OCI-LY1 (cell line): Measurements from ENCODE around the gene CLEC4E.
A peak's percentile ranks its signal among the peaks of the same experiment; 100 is the strongest.

Experiments used
- H2AFZ ChIP-seq: fragments of 200-600 bp; sonication (generic), shearing (Covaris generic); 2 replicates; pipeline ENCODE4 v1.6.0; 2014; ENCODE audit warnings: antibody characterized with exemption, mild to moderate bottlenecking, low read length
- H3F3A ChIP-seq: fragments of 200-600 bp; sonication (generic), shearing (Covaris generic); 2 replicates; pipeline ENCODE4 v1.6.0; 2014; ENCODE audit warnings: mild to moderate bottlenecking, antibody characterized with exemption, low read length, moderate library complexity; ENCODE audit not compliant: insufficient read depth
- H3K27ac ChIP-seq: fragments of 200-600 bp; sonication (generic); 2 replicates; pipeline ENCODE4 v1.5.1; 2014; ENCODE audit warnings: low read length, mixed run types, mild to moderate bottlenecking, low read depth; ENCODE audit not compliant: poor library complexity, severe bottlenecking
- H3K27me3 ChIP-seq: fragments of 200-600 bp; sonication (generic); 2 replicates; pipeline ENCODE4 v1.6.0; 2014; ENCODE audit warnings: antibody characterized with exemption, mild to moderate bottlenecking, low read length, moderate library complexity; ENCODE audit not compliant: insufficient read depth
- H3K36me3 ChIP-seq: fragments of 200-600 bp; sonication (generic); 2 replicates; pipeline ENCODE4 v1.6.1; 2014; ENCODE audit warnings: mild to moderate bottlenecking, antibody characterized with exemption, low read length, moderate library complexity, mixed read lengths; ENCODE audit not compliant: insufficient read depth
- H3K4me1 ChIP-seq: fragments of 200-600 bp; sonication (generic); 2 replicates; pipeline ENCODE4 v1.5.1; 2014; ENCODE audit warnings: mild to moderate bottlenecking, low read length, moderate library complexity; ENCODE audit not compliant: insufficient read depth, severe bottlenecking
- H3K4me2 ChIP-seq: fragments of 200-600 bp; sonication (generic), shearing (Covaris generic); 2 replicates; pipeline ENCODE4 v1.6.1; 2014; ENCODE audit warnings: low read length
- H3K4me3 ChIP-seq: fragments of 200-600 bp; sonication (generic); 2 replicates; pipeline ENCODE4 v1.5.1; 2014; ENCODE audit warnings: low read length, low read depth, mild to moderate bottlenecking, mixed read lengths; ENCODE audit not compliant: poor library complexity, severe bottlenecking
- H3K79me2 ChIP-seq: fragments of 200-600 bp; shearing (Covaris generic); 2 replicates; pipeline ENCODE4 v1.6.1; 2016; ENCODE audit warnings: mixed run types, low read length, mixed read lengths; ENCODE audit not compliant: insufficient read depth
- H3K9ac ChIP-seq: fragments of 200-600 bp; sonication (generic), shearing (Covaris generic); 2 replicates; pipeline ENCODE4 v1.6.1; 2014; ENCODE audit warnings: mild to moderate bottlenecking, low read length, mixed read lengths
- H3K9me2 ChIP-seq: fragments of 200-600 bp; sonication (generic), shearing (Covaris generic); 2 replicates; pipeline ENCODE4 v1.6.1; 2014; ENCODE audit warnings: low read depth, mild to moderate bottlenecking, low read length, mixed read lengths
- H3K9me3 ChIP-seq: fragments of 200-600 bp; shearing (Covaris generic); 2 replicates; pipeline ENCODE4 v1.6.1; 2014; ENCODE audit warnings: low read length, mixed read lengths
- H4K20me1 ChIP-seq: fragments of 200-600 bp; sonication (generic), shearing (Covaris generic); 2 replicates; pipeline ENCODE4 v1.6.0; 2016; ENCODE audit warnings: mild to moderate bottlenecking, low read length; ENCODE audit not compliant: insufficient read depth
- EZH2 ChIP-seq: fragments of 200-600 bp; sonication (generic), shearing (Covaris generic); IDR thresholded peaks from 2 replicates; pipeline ENCODE4 v1.8.0; 2017; ENCODE audit warnings: borderline replicate concordance, mixed run types, mild to moderate bottlenecking, antibody characterized with exemption, low read length, moderate library complexity, mixed read lengths
- TF ChIP-seq, protein P1 (sequence below): fragments of 200-600 bp; sonication (generic), shearing (Covaris generic); IDR thresholded peaks from 2 replicates; pipeline ENCODE4 v1.5.1; 2017; ENCODE audit warnings: mild to moderate bottlenecking, antibody characterized with exemption, low read length, moderate library complexity, mixed read lengths

CLEC4E gene

DNA sequence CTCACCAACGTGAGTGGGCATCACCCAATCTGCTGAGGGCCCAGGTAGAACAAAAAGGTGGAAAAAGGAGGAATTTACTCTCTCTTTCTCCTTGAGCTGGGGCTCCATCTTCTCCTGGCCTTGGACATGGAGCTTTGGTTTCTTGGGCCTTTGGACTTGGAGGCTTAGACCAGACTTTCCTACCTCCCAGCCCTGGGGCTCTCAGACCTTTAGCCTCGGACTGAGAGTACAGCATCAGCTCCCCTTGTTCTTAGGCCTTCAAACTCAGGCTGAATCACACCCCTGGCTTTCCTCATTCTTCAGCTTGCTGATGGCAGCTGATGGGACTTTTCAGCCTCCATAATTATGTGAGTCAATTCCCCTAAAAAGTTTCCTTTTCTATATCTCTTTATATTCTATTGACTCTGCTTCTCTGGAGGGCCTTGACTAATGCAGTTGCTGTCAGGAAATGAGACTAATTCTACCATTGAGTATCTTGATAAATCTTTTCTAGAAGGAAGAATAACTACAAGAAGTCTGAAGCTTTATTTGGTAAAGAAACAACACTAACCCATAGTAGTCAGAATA lies 15.9 kb upstream of the CLEC4E start:
- Histone ChIP-seq H3F3A (no peaks in the 10 kb centered on the region), H3K9me3 (no peaks in the 10 kb centered on the region), H3K27me3 (no peaks in the 10 kb centered on the region), H2AFZ (no peak overlapping the region), H3K27ac (no peak overlapping the region), H3K36me3 (no peaks in the 10 kb centered on the region; the same call in 1 of the 2 replicates), H3K4me3 (no peak overlapping the region), H3K9me2 (no peaks in the 10 kb centered on the region), H3K4me2 (no peak overlapping the region), H4K20me1 (no peaks in the 10 kb centered on the region), H3K79me2 (no peaks in the 10 kb centered on the region), H3K4me1 (no peaks in the 10 kb centered on the region), H3K9ac (no peak overlapping the region)
- TF ChIP-seq, protein P1, sequence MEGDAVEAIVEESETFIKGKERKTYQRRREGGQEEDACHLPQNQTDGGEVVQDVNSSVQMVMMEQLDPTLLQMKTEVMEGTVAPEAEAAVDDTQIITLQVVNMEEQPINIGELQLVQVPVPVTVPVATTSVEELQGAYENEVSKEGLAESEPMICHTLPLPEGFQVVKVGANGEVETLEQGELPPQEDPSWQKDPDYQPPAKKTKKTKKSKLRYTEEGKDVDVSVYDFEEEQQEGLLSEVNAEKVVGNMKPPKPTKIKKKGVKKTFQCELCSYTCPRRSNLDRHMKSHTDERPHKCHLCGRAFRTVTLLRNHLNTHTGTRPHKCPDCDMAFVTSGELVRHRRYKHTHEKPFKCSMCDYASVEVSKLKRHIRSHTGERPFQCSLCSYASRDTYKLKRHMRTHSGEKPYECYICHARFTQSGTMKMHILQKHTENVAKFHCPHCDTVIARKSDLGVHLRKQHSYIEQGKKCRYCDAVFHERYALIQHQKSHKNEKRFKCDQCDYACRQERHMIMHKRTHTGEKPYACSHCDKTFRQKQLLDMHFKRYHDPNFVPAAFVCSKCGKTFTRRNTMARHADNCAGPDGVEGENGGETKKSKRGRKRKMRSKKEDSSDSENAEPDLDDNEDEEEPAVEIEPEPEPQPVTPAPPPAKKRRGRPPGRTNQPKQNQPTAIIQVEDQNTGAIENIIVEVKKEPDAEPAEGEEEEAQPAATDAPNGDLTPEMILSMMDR = no peak
- no peak for TF ChIP-seq EZH2

DNA sequence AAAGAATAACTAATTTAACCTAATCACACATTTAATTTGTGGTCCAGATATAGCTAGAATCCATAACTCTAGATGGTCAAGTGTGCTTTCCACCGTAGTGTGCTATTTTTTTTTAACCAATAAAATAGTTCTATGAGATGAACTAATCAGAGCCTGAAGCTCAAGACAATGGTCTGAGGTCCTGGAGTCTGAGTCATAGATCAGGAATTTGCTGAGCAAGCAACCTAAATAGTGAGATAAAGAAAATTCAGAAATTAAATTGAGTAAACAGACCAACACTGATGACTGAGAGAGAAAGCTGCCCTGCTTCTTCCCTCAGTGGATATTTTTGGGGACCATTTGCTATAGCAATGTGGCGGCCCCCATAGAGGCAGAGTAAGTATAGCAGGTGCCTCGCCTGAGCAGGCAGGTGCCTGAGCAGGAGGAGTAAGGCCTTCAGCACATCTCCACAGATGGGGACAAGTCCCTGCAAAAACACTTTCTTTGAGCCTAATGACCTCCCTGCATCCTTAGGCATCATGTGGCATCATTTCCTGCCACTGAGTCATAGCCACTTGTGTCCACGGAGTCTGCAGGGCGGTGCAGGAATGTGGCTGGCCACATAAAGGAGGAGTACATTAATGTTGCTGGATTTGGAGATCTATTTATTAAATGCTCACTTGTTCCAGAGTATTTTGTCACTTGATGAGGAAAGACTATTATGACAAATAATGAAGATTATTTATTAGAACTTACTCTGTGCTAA lies 13.9 kb upstream of the CLEC4E start:
- H3K9me2 ChIP-seq = no peaks in the 10 kb centered on the region
- H3K4me3 ChIP-seq = no peak overlapping the region
- H3K36me3 ChIP-seq = no peaks in the 10 kb centered on the region
- no peak overlapping the region for H3K9ac ChIP-seq
- H3K27me3 ChIP-seq = no peaks in the 10 kb centered on the region
- TF ChIP-seq EZH2 = no peak
- TF ChIP-seq, protein P1 = no peak
- no peak overlapping the region for H3K4me2 ChIP-seq
- H3F3A ChIP-seq = no peaks in the 10 kb centered on the region
- H3K79me2 ChIP-seq = no peaks in the 10 kb centered on the region
- H3K4me1 ChIP-seq = no peaks in the 10 kb centered on the region
- no peak overlapping the region for H3K27ac ChIP-seq
- no peak overlapping the region for H2AFZ ChIP-seq
- H3K9me3 ChIP-seq = no peaks in the 10 kb centered on the region
- H4K20me1 ChIP-seq = no peaks in the 10 kb centered on the region

DNA sequence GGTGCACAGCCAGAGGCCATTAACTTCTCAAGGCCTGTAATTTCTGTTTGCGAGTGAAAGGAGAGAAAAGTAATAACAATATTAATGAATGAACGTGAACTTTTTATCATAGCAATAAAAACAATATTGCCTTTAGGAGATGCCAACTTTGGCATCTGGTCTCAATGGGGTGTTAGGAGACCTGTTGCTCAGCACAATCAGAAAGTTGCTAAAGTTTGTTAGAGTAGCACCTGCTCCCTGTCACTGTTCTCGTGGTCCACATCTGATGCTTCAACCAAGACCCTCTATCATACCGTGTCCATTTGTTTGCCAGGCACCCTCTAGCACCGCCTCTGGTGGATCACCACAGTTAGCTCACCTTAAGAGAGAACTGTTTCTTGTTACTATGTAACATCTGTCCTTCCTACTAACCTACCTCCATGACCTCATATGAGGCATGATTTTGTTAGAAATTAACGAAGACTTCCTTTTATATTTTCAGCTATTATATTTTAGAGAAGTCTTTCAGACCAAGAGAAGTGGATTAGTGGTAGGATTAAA lies 12.5 kb upstream of the CLEC4E start:
- no peaks in the 10 kb centered on the region for H3K27me3 ChIP-seq
- no peaks in the 10 kb centered on the region for H4K20me1 ChIP-seq
- no peaks in the 10 kb centered on the region for H3K9me2 ChIP-seq
- H3F3A ChIP-seq = no peaks in the 10 kb centered on the region
- no peaks in the 10 kb centered on the region for H3K9me3 ChIP-seq
- H3K79me2 ChIP-seq = no peaks in the 10 kb centered on the region
- TF ChIP-seq EZH2 = no peak
- TF ChIP-seq, protein P1 = peak; percentile 46; the same call in 1 of the 2 replicates
- no peak overlapping the region for H3K9ac ChIP-seq
- no peaks in the 10 kb centered on the region for H3K36me3 ChIP-seq
- no peak overlapping the region for H3K4me2 ChIP-seq
- no peak overlapping the region for H3K27ac ChIP-seq
- H3K4me3 ChIP-seq = no peak overlapping the region
- no peak overlapping the region for H2AFZ ChIP-seq
- no peaks in the 10 kb centered on the region for H3K4me1 ChIP-seq
